ENCODE data around the gene MAPRE2. TPM values are rescaled to one million over a fixed set of nuclear protein-coding genes. Genes with fewer than 3 reads are reported as not detected.

The MAPRE2 gene
- total RNA-seq, 2 experiments from 2014 or later = 70.7 to 72.7 TPM

DNA sequence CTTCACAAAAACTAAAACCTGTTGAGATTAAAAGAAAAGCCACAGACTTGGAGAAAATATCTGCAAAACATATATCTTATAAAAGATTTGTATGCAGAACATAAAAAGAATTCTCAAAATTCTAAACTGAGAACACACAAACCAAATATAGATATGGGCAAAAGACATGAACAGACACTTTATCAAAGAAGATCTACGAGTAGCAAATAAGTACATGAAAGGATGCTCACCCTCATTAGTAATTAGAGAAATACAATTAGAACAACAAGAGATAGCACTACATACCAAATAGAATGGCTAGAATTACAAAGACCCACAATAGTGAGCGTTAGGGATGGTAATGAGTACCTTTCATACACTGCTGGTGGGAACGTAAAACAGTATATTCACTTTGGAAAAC is 135.7 kb downstream of the MAPRE2 start:
- no peak overlapping the region for H3K4me3 Mint-ChIP-seq
- ATAC-seq = no peak
- no peaks in the 10 kb centered on the region for H3K27me3 Mint-ChIP-seq
- intact Hi-C loops (cut with micrococcal nuclease) = no loop called here
- ChIA-PET CTCF (interaction anchor here (0.7 kb wide), 1 partner anchor 10 kb away, joined by 3 read pairs; no protein-coding TSS in a partner anchor), POLR2A (no interaction called here)
- peaks cover 4% of the 10 kb centered on the region for H3K9me3 Mint-ChIP-seq
- no peak for TF ChIP-seq CTCF (IDR thresholded peaks at IDR 0.05)
- peaks cover 10% of the 10 kb centered on the region for H3K4me1 Mint-ChIP-seq (ENCODE audit: low read depth)
- no peaks in the 10 kb centered on the region for H3K36me3 Mint-ChIP-seq (ENCODE audit: low read depth)
- no peak overlapping the region for H3K27ac Mint-ChIP-seq
- no peak for DNase-seq

GRCh38 chr18:35178260-35178659 is 137.0 kb downstream of the MAPRE2 start:
- Mint-ChIP-seq H3K4me1 (ENCODE audit: low read depth) (peaks cover 10% of the 10 kb centered on the region), H3K27ac (no peak overlapping the region), H3K36me3 (ENCODE audit: low read depth) (no peaks in the 10 kb centered on the region), H3K9me3 (peaks cover 4% of the 10 kb centered on the region), H3K27me3 (no peaks in the 10 kb centered on the region), H3K4me3 (no peak overlapping the region)
- intact Hi-C loops (cut with micrococcal nuclease) = no loop called here
- no peak for TF ChIP-seq CTCF (IDR thresholded peaks at IDR 0.05)
- DNase-seq (peak; percentile 55), ATAC-seq (peak; percentile 87)
- POLR2A ChIA-PET = no interaction called here
- CTCF ChIA-PET = interaction anchor here (0.8 kb wide), 1 partner anchor 10 kb away, joined by 3 read pairs; no protein-coding TSS in a partner anchor

DNA sequence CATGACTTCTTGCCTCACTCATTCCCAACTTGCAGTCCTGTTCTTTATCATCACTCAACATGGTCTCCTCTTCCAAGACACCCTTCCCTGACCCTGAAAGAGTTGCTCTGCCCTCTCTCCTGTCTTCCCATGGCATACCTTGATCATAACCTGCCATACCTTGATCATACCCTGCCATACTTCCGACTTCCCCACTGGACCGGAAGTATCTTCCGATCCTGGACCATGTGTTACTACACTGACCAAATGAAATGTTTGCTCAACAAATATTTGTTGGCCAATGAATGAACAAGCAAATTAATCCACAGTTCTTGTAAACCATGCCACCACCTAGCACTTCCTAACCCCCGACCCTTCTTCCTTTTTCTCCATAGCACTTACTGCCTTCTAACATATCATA is 138.7 kb downstream of the MAPRE2 start:
- Mint-ChIP-seq H3K36me3 (ENCODE audit: low read depth) (no peaks in the 10 kb centered on the region), H3K27me3 (no peaks in the 10 kb centered on the region), H3K4me3 (no peak overlapping the region), H3K4me1 (ENCODE audit: low read depth) (peaks cover under 1% of the 10 kb centered on the region), H3K27ac (no peak overlapping the region), H3K9me3 (peaks cover 4% of the 10 kb centered on the region)
- intact Hi-C loops (cut with micrococcal nuclease) = no loop called here
- no peak for ATAC-seq
- POLR2A ChIA-PET = no interaction called here
- TF ChIP-seq CTCF (IDR thresholded peaks at IDR 0.05) = no peak
- DNase-seq = no peak
- CTCF ChIA-PET = interaction anchor here (1.5 kb wide), 1 partner anchor 174 kb away, joined by 3 read pairs; no protein-coding TSS in a partner anchor

DNA sequence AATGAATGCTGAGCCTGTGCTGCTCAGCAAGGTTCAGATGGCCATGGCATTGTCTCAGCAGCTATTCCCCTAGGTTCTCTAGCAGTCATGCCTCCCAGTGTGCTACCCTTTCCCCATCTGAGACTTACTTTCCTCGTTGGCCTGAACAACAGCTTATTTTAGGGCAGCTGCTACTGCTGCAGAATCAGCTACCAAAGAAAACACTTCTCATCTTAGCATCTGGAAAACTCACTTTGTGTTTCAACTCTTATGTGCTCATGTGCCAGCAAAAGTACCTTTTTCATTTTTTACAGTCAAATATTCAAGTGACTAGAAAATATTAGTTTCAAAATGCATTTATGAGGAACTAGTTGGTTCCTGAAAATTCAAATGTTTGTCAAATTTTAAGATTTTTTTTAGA is 139.2 kb downstream of the MAPRE2 start:
- no peak overlapping the region for H3K4me3 Mint-ChIP-seq
- H3K27me3 Mint-ChIP-seq = no peaks in the 10 kb centered on the region
- ChIA-PET CTCF (interaction anchor here (1.5 kb wide), 1 partner anchor 174 kb away, joined by 3 read pairs; no protein-coding TSS in a partner anchor), POLR2A (no interaction called here)
- DNase-seq = no peak
- intact Hi-C loops (cut with micrococcal nuclease) = no loop called here
- ATAC-seq = no peak
- no peaks in the 10 kb centered on the region for H3K36me3 Mint-ChIP-seq (ENCODE audit: low read depth)
- peaks cover 4% of the 10 kb centered on the region for H3K9me3 Mint-ChIP-seq
- no peak overlapping the region for H3K27ac Mint-ChIP-seq
- no peaks in the 10 kb centered on the region for H3K4me1 Mint-ChIP-seq (ENCODE audit: low read depth)
- TF ChIP-seq CTCF (IDR thresholded peaks at IDR 0.05) = no peak

- ChIA-PET CTCF (no interaction called here), POLR2A (no interaction called here)
- Mint-ChIP-seq H3K9me3 (no peaks in the 10 kb centered on the region), H3K4me1 (ENCODE audit: low read depth) (no peaks in the 10 kb centered on the region), H3K4me3 (no peak overlapping the region), H3K27me3 (no peaks in the 10 kb centered on the region), H3K27ac (no peak overlapping the region), H3K36me3 (ENCODE audit: low read depth) (no peaks in the 10 kb centered on the region)
- ATAC-seq (no peak), DNase-seq (no peak)
- TF ChIP-seq CTCF (IDR thresholded peaks at IDR 0.05) = no peak
- intact Hi-C loops (cut with micrococcal nuclease) = no loop called here
Observed at GRCh38 chr18:35182151-35182550, 140.9 kb downstream of the MAPRE2 start.

Data from activated CD8-positive, alpha-beta T cell treated with anti-CD3 and anti-CD28 coated beads for 36 hours (primary cell).